ENCODE data around the gene ACAT2. TPM values are rescaled to one million over a fixed set of nuclear protein-coding genes. Genes with fewer than 3 reads are reported as not detected.
"Not testable (repeated sequence)": the region's sequence is repeated elsewhere in the genome, so short reads cannot be mapped to it uniquely, and the experiment has no call there.

ACAT2 gene
- total and polyA plus RNA-seq, 9 donors = 7.2 to 113 (median 20.3) TPM

GRCh38 chr6:159821726-159822125 is 59.9 kb downstream of the ACAT2 start:
- WGBS, 3 donors = 86 to 95% (median 89%) methylated on average over 10 of the region's 10 CpGs
- Histone ChIP-seq H3K27ac (no peak overlapping the region), H3K4me3 (no peak overlapping the region), H3K36me3 (no peaks in the 10 kb centered on the region), H3K4me1 (ENCODE audit: insufficient read depth) (no peaks in the 10 kb centered on the region), H3K27me3 (no peaks in the 10 kb centered on the region), H3K9me3 (no peaks in the 10 kb centered on the region)
- intact Hi-C loops (cut with DNase I) = no loop called here
- TF ChIP-seq CTCF (IDR thresholded peaks at IDR 0.05) (no peak), POLR2A (IDR thresholded peaks at IDR 0.05) (no peak), EP300 (IDR thresholded peaks at IDR 0.05) (no peak)
- no peak for DNase-seq

GRCh38 chr6:159823953-159824352 is 62.1 kb downstream of the ACAT2 start:
- Histone ChIP-seq H3K9me3 (no peaks in the 10 kb centered on the region), H3K4me1 (ENCODE audit: insufficient read depth) (no peaks in the 10 kb centered on the region), H3K36me3 (no peaks in the 10 kb centered on the region), H3K27ac (no peak overlapping the region), H3K4me3 (no peak overlapping the region), H3K27me3 (no peaks in the 10 kb centered on the region)
- intact Hi-C loops (cut with DNase I) = no loop called here
- TF ChIP-seq CTCF (IDR thresholded peaks at IDR 0.05) (no peak), POLR2A (IDR thresholded peaks at IDR 0.05) (no peak), EP300 (IDR thresholded peaks at IDR 0.05) (no peak)
- no peak for DNase-seq
- WGBS, 3 donors = 93 to 97% (median 95%) methylated on average over 3 of the region's 3 CpGs

GRCh38 chr6:159824690-159825089 is 62.8 kb downstream of the ACAT2 start:
- H3K36me3 ChIP-seq; H3K27me3 ChIP-seq; H3K9me3 ChIP-seq; H3K4me3 ChIP-seq; H3K4me1 ChIP-seq (ENCODE audit: insufficient read depth); DNase-seq; intact Hi-C loops (cut with DNase I); H3K27ac ChIP-seq: not testable (repeated sequence)
- WGBS, 3 donors = 95% methylated on average over 9 of the region's 9 CpGs

GRCh38 chr6:159826004-159826403 is 64.2 kb downstream of the ACAT2 start:
- H3K4me1 ChIP-seq (ENCODE audit: insufficient read depth) = no peaks in the 10 kb centered on the region
- no peak overlapping the region for H3K4me3 ChIP-seq
- TF ChIP-seq POLR2A (IDR thresholded peaks at IDR 0.05) (no peak), CTCF (IDR thresholded peaks at IDR 0.05) (no peak), EP300 (IDR thresholded peaks at IDR 0.05) (no peak)

GRCh38 chr6:159826968-159827647 is 65.3 kb downstream of the ACAT2 start:
- Histone ChIP-seq H3K27me3 (no peaks in the 10 kb centered on the region), H3K36me3 (no peaks in the 10 kb centered on the region), H3K27ac (no peak overlapping the region), H3K4me3 (no peak overlapping the region), H3K9me3 (no peaks in the 10 kb centered on the region), H3K4me1 (ENCODE audit: insufficient read depth) (no peaks in the 10 kb centered on the region)
- DNase-seq = no peak
- TF ChIP-seq POLR2A (IDR thresholded peaks at IDR 0.05) (no peak), EP300 (IDR thresholded peaks at IDR 0.05) (no peak), CTCF (IDR thresholded peaks at IDR 0.05) (no peak)
- WGBS, 3 donors = 80 to 94% (median 83%) methylated on average over 16 of the region's 16 CpGs
- intact Hi-C loops (cut with DNase I) = no loop called here

More at GRCh38 chr6:159826004-159826403, 64.2 kb downstream of the ACAT2 start:
- no peak for DNase-seq
- H3K36me3 ChIP-seq = no peaks in the 10 kb centered on the region
- H3K27me3 ChIP-seq = no peaks in the 10 kb centered on the region
- intact Hi-C loops (cut with DNase I) = no loop called here
- no peak overlapping the region for H3K27ac ChIP-seq
- no peaks in the 10 kb centered on the region for H3K9me3 ChIP-seq
- 92% methylated on average over 13 of the region's 13 CpGs for WGBS, 3 donors
